Pancreas (tissue), 10 donors: ENCODE results near the gene VWA1. TPM values are rescaled to one million over a fixed set of nuclear protein-coding genes. Genes with fewer than 3 reads are reported as not detected.

Experiments used
- ATAC-seq, 4 donors: fragments of 200-7000 bp; cut with Tn5 transposase; one replicate each; pipeline versions ENCODE4 v1.8.0 to v1.9.1; 2020; ENCODE audit warnings: mild to moderate bottlenecking in 4 of 4, moderate library complexity in 4 of 4
- DNase-seq, 6 donors: peaks; one replicate each; pipeline ENCODE4 v3.0.0-alpha.2; 2020
- FAIRE-seq: peaks from 2 replicates; lab custom pipeline; 2012; peaks lifted over from hg19 to GRCh38; lab: Jason Lieb, UNC
- H3K27ac ChIP-seq, 4 donors: fragments of 200-600 bp; sonication (generic); 1 replicate in 3 of 4; 2 replicates in 1 of 4; pipeline versions ENCODE4 v1.5.0 to v1.8.0; 2020
- H3K27me3 ChIP-seq, 4 donors: fragments of 200-600 bp; one replicate each; pipeline ENCODE4 v1.8.0; 2021
- H3K36me3 ChIP-seq, 3 donors: fragments of 200-600 bp; sonication (generic) in 1 of 3; one replicate each; pipeline versions ENCODE4 v1.5.0 to v1.8.0; 2020 to 2021
- H3K4me1 ChIP-seq, 3 donors: fragments of 200-600 bp; one replicate each; pipeline ENCODE4 v1.8.0; 2021
- H3K4me3 ChIP-seq, 4 donors: fragments of 200-600 bp; sonication (generic) in 2 of 4; one replicate each; pipeline versions ENCODE4 v1.5.0 to v1.8.0; 2020 to 2021
- H3K9me3 ChIP-seq, 4 donors: fragments of 200-600 bp; one replicate each; pipeline ENCODE4 v1.8.0; 2021
- CTCF ChIP-seq, 4 donors: fragments of 200-600 bp; sonication (generic) in 3 of 4; IDR thresholded peaks; one replicate each; pipeline versions ENCODE4 v1.5.0 to v1.8.0; 2021; ENCODE audit warnings: antibody characterized with exemption in 4 of 4
- WGBS, 2 donors: extraction: QIAGEN DNeasy Blood & Tissue Kit; methylation state at CpG; one replicate each; pipeline ENCODE4 v1.1.7; 2013; 5-methylcytosine and 5-hydroxymethylcytosine counted together
- intact Hi-C, 3 donors: fragments of 100-400 bp; cut with DNase I; formaldehyde crosslinking; loops; one replicate each; pipeline versions ENCODE4 v1.11.1 to v1.14.2; 2022
- polyA plus RNA-seq, 2 donors: library from polyadenylated mRNA; stranded (reverse); fragments of 200-250 nt; gene quantifications; one replicate each; pipeline ENCODE4 v1.2.3, GENCODE V29; 2013
- total RNA-seq, 6 donors: library from RNA; stranded (reverse); fragmentation: NEBNext Ultra II Directional in 4 of 6; extraction: Animal tissue kit (Norgen Biotek cat#: 25700) in 4 of 6; gene quantifications; one replicate each; pipeline versions ENCODE4 v1.2.1 to v1.2.4, GENCODE V29; 2021 to 2023
- donor health status: healthy with polysubstance abuse.
- donor health status: DM: no; HTN: no; CAD: no; lungs with moderate emphysema.
- donor health status: DM: no; HTN: no; CAD: no.
- donor health status: control.
- donor health status: control.
- donor health status: Bipolar disorder and iron deficiency.
- donor health status: DM: yes; HTN: yes; CAD: no.
- donor health status: DM: no; HTN: no; CAD: no.
- donor health status: DM: no; HTN: no; CAD: no.
- donor health status: DM: yes; HTN: yes; CAD: no.

Gene VWA1
- total and polyA plus RNA-seq, 8 donors: 25.4 to 138 (median 55.2) TPM

DNA sequence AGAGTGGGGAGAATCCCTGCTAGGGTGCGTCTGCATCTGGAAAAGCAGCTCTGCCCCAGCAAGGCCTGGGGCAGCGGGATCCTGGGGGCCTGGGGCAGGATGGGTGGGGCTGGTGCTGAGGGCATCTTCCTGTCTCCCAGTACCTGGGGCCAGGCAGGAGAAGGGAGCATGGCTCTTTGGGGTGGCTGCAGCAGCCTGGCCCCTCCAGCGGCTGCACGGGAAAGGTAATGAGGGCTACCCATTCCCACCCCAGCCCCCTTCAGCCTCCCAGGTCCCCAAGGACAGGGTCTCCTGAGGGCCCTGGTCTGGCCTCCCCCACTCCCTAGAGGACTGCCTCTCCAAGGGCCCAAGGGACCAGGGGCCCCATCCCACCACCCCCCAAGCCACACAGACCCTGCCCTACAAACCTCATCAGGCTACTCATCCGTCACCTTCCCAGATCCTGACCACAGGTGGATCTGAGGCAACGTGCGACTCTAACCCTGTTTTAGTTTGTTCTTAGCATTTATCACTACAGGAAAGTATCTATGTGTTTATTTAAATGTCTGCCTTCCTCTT lies 13.5 kb upstream of the VWA1 start:
- FAIRE-seq (no peak), DNase-seq (peak in 2 of 6 donors; percentile 28 to 49), ATAC-seq (no peak)
- H3K4me1 ChIP-seq: peaks cover 0 to 14% (median 4%) of the 10 kb centered on the region in 3 donors
- no peaks in the 10 kb centered on the region for H3K36me3 ChIP-seq
- intact Hi-C loops: no loop called here
- 93% methylated on average over 7 of the region's 7 CpGs for WGBS, 2 donors
- H3K27ac ChIP-seq: peak overlapping the region in 2 of 4 donors; percentile 68 to 69
- no peak for TF ChIP-seq CTCF (IDR thresholded peaks at IDR 0.05)
- H3K9me3 ChIP-seq: no peaks in the 10 kb centered on the region
- H3K27me3 ChIP-seq: no peaks in the 10 kb centered on the region
- H3K4me3 ChIP-seq: no peak overlapping the region

DNA sequence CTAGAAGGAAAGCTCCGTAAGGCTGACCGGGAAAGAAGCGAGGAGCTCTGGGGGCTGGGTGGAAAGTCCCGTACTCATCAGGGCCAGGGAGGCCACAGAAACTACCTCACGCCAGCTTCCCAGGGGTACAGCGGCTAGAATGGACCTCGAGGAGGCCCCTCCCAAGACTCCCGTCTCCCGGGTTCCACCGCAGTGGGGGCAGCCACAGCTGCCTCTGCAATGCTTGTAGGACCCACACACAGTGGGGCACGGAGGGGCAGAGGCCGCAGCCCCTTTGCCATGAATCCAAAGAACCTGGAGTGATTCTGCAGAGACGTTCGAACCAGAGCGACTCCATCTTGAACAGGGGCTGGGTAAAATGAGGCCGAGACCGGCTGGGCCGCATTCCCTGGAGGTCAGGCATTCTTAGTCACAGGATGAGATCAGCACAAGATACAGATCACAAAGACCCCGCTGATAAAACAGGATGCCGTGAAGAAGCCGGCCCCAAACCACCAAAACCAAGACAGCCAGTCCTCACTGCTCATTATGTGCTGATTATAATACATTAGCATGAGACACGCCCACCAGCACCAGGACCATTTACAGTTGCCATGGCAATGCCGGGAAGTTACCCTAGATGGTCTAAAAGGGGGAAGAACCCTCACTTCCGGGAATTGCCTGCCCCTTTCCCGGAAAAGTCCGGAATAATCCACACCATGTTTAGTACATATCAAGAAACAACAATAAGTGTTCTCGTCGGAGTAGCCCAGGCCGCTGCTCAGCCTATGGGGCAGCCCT lies 12.8 kb upstream of the VWA1 start:
- TF ChIP-seq CTCF (IDR thresholded peaks at IDR 0.05): no peak
- no peak for FAIRE-seq
- H3K4me1 ChIP-seq: peaks cover 0 to 14% (median 4%) of the 10 kb centered on the region in 3 donors
- H3K9me3 ChIP-seq: no peaks in the 10 kb centered on the region
- intact Hi-C loops: no loop called here
- H3K36me3 ChIP-seq: no peaks in the 10 kb centered on the region
- H3K27ac ChIP-seq: no peak overlapping the region
- WGBS, 2 donors: 79% methylated on average over 29 of the region's 29 CpGs
- DNase-seq: peak in 2 of 6 donors; percentile 12 to 53
- H3K27me3 ChIP-seq: no peaks in the 10 kb centered on the region
- ATAC-seq: no peak
- H3K4me3 ChIP-seq: no peak overlapping the region

DNA sequence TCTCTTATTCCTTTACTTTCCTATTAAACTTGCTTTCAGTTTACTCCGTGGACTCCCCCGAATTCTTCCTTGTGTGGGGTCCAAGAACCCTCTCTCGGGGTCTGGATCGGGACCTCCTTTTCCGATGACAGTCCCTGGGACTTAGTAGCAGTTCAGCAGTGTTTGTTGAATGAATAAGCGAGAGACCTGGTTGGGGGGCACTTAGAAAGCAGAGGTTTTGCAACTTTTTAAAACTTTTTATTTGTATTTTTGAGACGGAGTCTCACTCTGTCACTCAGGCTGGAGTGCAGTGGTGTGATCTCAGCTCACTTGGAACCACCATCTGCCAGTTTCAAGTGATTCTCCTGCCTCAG lies 12.3 kb upstream of the VWA1 start:
- ATAC-seq (no peak), DNase-seq (no peak), FAIRE-seq (no peak)
- no peaks in the 10 kb centered on the region for H3K9me3 ChIP-seq
- H3K27me3 ChIP-seq: no peaks in the 10 kb centered on the region
- H3K4me3 ChIP-seq: no peak overlapping the region
- peaks cover 0 to 11% (median 2%) of the 10 kb centered on the region in 3 donors for H3K4me1 ChIP-seq
- intact Hi-C loops: no loop called here
- no peak for TF ChIP-seq CTCF (IDR thresholded peaks at IDR 0.05)
- H3K36me3 ChIP-seq: no peaks in the 10 kb centered on the region
- no peak overlapping the region for H3K27ac ChIP-seq
- 87 to 93% methylated on average over 7 of the region's 7 CpGs for WGBS, 2 donors

GRCh38 chr1:1424707-1425106 lies 10.8 kb upstream of the VWA1 start:
- no peak overlapping the region for H3K27ac ChIP-seq
- H3K9me3 ChIP-seq: no peaks in the 10 kb centered on the region
- 88 to 90% methylated on average over 15 of the region's 15 CpGs for WGBS, 2 donors
- intact Hi-C loops: no loop called here
- no peak overlapping the region for H3K4me3 ChIP-seq
- peaks cover 3 to 8% (median 6%) of the 10 kb centered on the region in 3 donors for H3K4me1 ChIP-seq
- no peaks in the 10 kb centered on the region for H3K36me3 ChIP-seq
- no peak for FAIRE-seq
- peak in 1 of 6 donors; percentile 17 for DNase-seq
- no peaks in the 10 kb centered on the region for H3K27me3 ChIP-seq
- TF ChIP-seq CTCF (IDR thresholded peaks at IDR 0.05): no peak
- no peak for ATAC-seq

GRCh38 chr1:1425426-1425752 lies 10.1 kb upstream of the VWA1 start:
- Histone ChIP-seq H3K4me3 (no peak overlapping the region), H3K36me3 (no peaks in the 10 kb centered on the region), H3K4me1 (peaks cover 9 to 13% (median 12%) of the 10 kb centered on the region in 3 donors), H3K27ac (no peak overlapping the region), H3K27me3 (no peaks in the 10 kb centered on the region), H3K9me3 (no peaks in the 10 kb centered on the region)
- no peak for ATAC-seq
- no peak for TF ChIP-seq CTCF (IDR thresholded peaks at IDR 0.05)
- intact Hi-C loops: no loop called here
- WGBS, 2 donors: 88 to 91% methylated on average over 12 of the region's 12 CpGs
- no peak for DNase-seq
- FAIRE-seq: no peak
